Kidney (tissue), 14 donors: Measurements from ENCODE around the gene LHX2. TPM values are rescaled to one million over a fixed set of nuclear protein-coding genes. Genes with fewer than 3 reads are reported as not detected.

ENCODE experiments used
- DNase-seq, 5 donors: peaks; one replicate each; pipeline ENCODE4 v3.0.0-alpha.2; 2013 to 2020
- FAIRE-seq: peaks from 2 replicates; lab custom pipeline; 2012; peaks lifted over from hg19 to GRCh38; lab: Jason Lieb, UNC
- H3K27ac ChIP-seq, 2 donors: one replicate each; pipeline ENCODE4 v1.7.0; 2013; ENCODE audit warnings: low read depth in 2 of 2, low read length in 2 of 2, inconsistent platforms in 1 of 2
- H3K27me3 ChIP-seq: one replicate; pipeline ENCODE4 v1.7.1; 2013; ENCODE audit warnings: low read length, inconsistent platforms; ENCODE audit not compliant: control insufficient read depth, insufficient read depth
- H3K36me3 ChIP-seq, 3 donors: one replicate each; pipeline versions ENCODE4 v1.7.0 to v1.7.1; 2013; ENCODE audit warnings: low read length in 3 of 3, control low read depth in 1 of 3, inconsistent platforms in 1 of 3; ENCODE audit not compliant: insufficient read depth in 3 of 3, control insufficient read depth in 2 of 3
- H3K4me1 ChIP-seq, 3 donors: one replicate each; pipeline versions ENCODE4 v1.7.0 to v1.7.1; 2013; ENCODE audit warnings: low read length in 3 of 3, inconsistent platforms in 1 of 3, low read depth in 1 of 3; ENCODE audit not compliant: control insufficient read depth in 2 of 3, insufficient read depth in 2 of 3
- H3K4me3 ChIP-seq, 3 donors: one replicate each; pipeline versions ENCODE4 v1.7.0 to v1.8.1; 2013; ENCODE audit warnings: low read length in 3 of 3, control low read depth in 1 of 3, inconsistent platforms in 1 of 3
- H3K9ac ChIP-seq, 3 donors: one replicate each; pipeline versions ENCODE4 v1.7.0 to v1.7.1; 2013; ENCODE audit warnings: low read length in 3 of 3, control low read depth in 1 of 3, inconsistent platforms in 1 of 3
- H3K9me3 ChIP-seq, 3 donors: one replicate each; pipeline versions ENCODE4 v1.7.0 to v1.7.1; 2013; ENCODE audit warnings: low read length in 3 of 3, control low read depth in 1 of 3, inconsistent platforms in 1 of 3; ENCODE audit not compliant: control insufficient read depth in 2 of 3, insufficient read depth in 1 of 3
- CTCF ChIP-seq: IDR thresholded peaks from 3 replicates; pipeline ENCODE4 v1.5.1; 2012; ENCODE audit warnings: mild to moderate bottlenecking, moderate library complexity, borderline replicate concordance; ENCODE audit not compliant: insufficient read depth; ENCODE audit errors: extremely low read depth
- intact Hi-C: fragments of 100-400 bp; cut with DNase I; formaldehyde crosslinking; loops from one replicate; pipeline ENCODE4 v1.11.1; 2022
- polyA plus RNA-seq: library from polyadenylated mRNA; stranded (reverse); fragments of 350-450 nt; fragmentation: Illumina TruSeq; extraction: RNeasy Lipid Tissue Mini Kit (QIAGEN cat#74804); gene quantifications from one replicate; pipeline ENCODE4 v1.2.3, GENCODE V29; 2014; ENCODE audit warnings: low read depth, low replicate concordance; ENCODE audit not compliant: insufficient read depth
- total RNA-seq: library from RNA; stranded (reverse); fragmentation: NEBNext Ultra II Directional; extraction: Animal tissue kit (Norgen Biotek cat#: 25700); gene quantifications from one replicate; pipeline ENCODE4 v1.2.1, GENCODE V29; 2021
- donor health status: control.
- donor health status: control.
- donor health status: control.
- donor health status: control.
- donor health status: control.
- donor health status: DM: yes; HTN: yes; CAD: no.
- donor health status: Normal renal cell carcinoma (clear cell type).

Gene LHX2
- total and polyA plus RNA-seq, 2 donors from 2014 or later = not detected

GRCh38 chr9:124029617-124030016 is 18.0 kb downstream of the LHX2 start:
- intact Hi-C loops = no loop called here
- no peaks in the 10 kb centered on the region for H3K4me1 ChIP-seq
- no peak overlapping the region for H3K9ac ChIP-seq
- TF ChIP-seq CTCF = no peak
- no peak overlapping the region for H3K4me3 ChIP-seq
- DNase-seq (no peak), FAIRE-seq (no peak)
- peaks cover 34% of the 10 kb centered on the region for H3K27me3 ChIP-seq
- H3K36me3 ChIP-seq = no peaks in the 10 kb centered on the region
- no peak overlapping the region for H3K27ac ChIP-seq
- H3K9me3 ChIP-seq = no peaks in the 10 kb centered on the region

DNA sequence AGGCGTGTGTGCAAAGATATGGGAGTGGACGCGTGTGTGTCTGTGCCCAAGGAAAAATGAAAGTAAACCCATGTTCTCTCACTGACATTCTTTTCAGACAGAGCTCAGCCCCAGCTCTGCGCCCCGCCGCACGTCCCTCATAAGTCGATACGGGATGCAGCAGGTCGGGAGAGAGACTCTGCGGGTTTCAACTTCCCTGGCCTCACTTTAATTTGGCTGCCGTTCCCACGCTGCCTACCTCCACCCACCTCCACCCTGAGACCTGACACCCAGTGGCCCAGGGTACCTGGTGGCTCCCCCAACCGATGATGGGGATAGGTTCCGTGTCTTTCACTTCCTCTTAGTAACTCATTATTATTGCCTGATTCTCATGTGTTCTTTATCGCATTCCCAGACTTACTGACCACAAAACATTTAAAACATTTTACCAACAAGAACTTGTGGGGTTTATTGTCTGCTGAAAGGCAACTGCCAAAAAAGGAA is 19.4 kb downstream of the LHX2 start:
- peaks cover 30% of the 10 kb centered on the region for H3K27me3 ChIP-seq
- no peak for TF ChIP-seq CTCF

DNA sequence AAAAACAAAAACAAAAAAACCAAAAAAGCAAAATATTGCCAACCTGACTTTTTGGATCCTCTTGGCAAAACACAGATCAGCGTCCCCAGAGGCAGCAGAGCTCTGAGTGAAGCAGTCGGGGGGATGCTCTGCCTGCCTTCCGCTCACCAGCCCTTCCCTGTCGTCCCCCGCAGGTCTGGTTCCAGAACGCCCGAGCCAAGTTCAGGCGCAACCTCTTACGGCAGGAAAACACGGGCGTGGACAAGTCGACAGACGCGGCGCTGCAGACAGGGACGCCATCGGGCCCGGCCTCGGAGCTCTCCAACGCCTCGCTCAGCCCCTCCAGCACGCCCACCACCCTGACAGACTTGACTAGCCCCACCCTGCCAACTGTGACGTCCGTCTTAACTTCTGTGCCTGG is 20.7 kb downstream of the LHX2 start:
- Histone ChIP-seq H3K4me1 (no peaks in the 10 kb centered on the region), H3K4me3 (no peak overlapping the region), H3K9me3 (no peaks in the 10 kb centered on the region), H3K27ac (no peak overlapping the region), H3K27me3 (peaks cover 27% of the 10 kb centered on the region), H3K36me3 (no peaks in the 10 kb centered on the region), H3K9ac (no peak overlapping the region)
- FAIRE-seq (no peak), DNase-seq (peak in 4 of 5 donors; percentile 43 to 66 (median 44))
- TF ChIP-seq CTCF = no peak
- intact Hi-C loops = no loop called here

More for the DNA sequence above, 19.4 kb downstream of the LHX2 start:
- H3K4me1 ChIP-seq = no peaks in the 10 kb centered on the region
- intact Hi-C loops = no loop called here
- FAIRE-seq = no peak
- H3K9ac ChIP-seq = no peak overlapping the region
- no peak overlapping the region for H3K27ac ChIP-seq
- no peaks in the 10 kb centered on the region for H3K36me3 ChIP-seq
- DNase-seq = no peak
- peak overlapping the region in 1 of 3 donors; percentile 28 for H3K4me3 ChIP-seq
- H3K9me3 ChIP-seq = no peaks in the 10 kb centered on the region

DNA sequence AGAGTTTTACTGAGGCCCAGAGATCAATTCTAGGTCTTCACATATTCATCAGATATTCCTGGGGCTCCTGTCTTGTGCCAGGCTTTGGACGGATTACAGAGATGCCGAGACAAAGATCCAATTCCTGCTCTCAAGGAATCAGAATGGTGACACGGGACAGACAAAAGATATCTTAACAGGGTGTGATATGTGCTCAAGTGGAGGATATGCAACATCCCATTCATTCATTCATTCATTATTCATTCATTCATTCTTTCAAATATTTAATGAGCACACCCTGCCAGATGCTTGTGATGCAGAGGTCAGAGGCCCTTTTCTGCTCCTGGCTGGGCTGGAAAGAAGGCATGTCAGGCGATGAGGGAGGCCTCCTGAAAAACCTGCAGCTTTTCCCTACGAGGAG is 21.8 kb downstream of the LHX2 start:
- intact Hi-C loops = no loop called here
- DNase-seq (no peak), FAIRE-seq (no peak)
- H3K4me1 ChIP-seq = no peaks in the 10 kb centered on the region
- H3K4me3 ChIP-seq = no peak overlapping the region
- H3K9ac ChIP-seq = no peak overlapping the region
- H3K9me3 ChIP-seq = no peaks in the 10 kb centered on the region
- no peak for TF ChIP-seq CTCF
- H3K27me3 ChIP-seq = peaks cover 27% of the 10 kb centered on the region
- H3K27ac ChIP-seq = no peak overlapping the region
- H3K36me3 ChIP-seq = no peaks in the 10 kb centered on the region
